A673 (cell line): ENCODE results near the gene GALNT2.

Source experiments
- CTCF ChIP-seq: fragments of 300-800, 200-600 bp; sonication (generic); conservative IDR thresholded peaks from 2 replicates; pipeline ENCODE4 v1.5.1; 2017; ENCODE audit warnings: low read depth, mild to moderate bottlenecking, antibody characterized with exemption, low read length, moderate library complexity, mixed read lengths
- EZH2 ChIP-seq: fragments of 200-600 bp; sonication (generic); IDR thresholded peaks from 2 replicates; pipeline ENCODE4 v1.6.1; 2017; ENCODE audit warnings: borderline replicate concordance, low read depth, mild to moderate bottlenecking, mixed read lengths, antibody characterized with exemption, low read length; ENCODE audit not compliant: poor library complexity, severe bottlenecking

DNA sequence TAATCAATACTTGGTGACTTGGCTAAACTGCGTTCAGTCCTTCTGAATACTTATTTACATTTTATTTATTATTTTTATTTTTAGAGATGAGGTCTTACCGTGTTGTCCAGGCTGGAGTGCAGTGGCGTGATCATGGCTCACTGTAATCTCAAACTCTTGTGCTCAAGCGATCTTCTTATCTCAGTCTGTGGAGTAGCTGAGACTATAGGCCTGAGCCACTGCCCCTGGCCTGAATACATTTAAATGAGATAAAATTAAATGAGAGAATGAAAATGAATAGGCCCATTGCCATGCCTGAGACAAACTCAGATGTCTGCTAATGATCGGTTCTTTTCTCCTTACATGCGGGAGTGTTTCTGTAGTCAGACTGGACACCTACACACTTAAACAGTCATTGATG lies 86.0 kb downstream of the GALNT2 start:
- TF ChIP-seq CTCF (no peak), EZH2 (no peak)
